Smooth muscle cell (in vitro differentiated cells): ENCODE data around the gene CHRNB1. TPM values are rescaled to one million over a fixed set of nuclear protein-coding genes. Genes with fewer than 3 reads are reported as not detected.

ENCODE experiments used
- DNase-seq: peaks from one replicate; lab custom pipeline; 2025; ENCODE audit not compliant: unreplicated experiment; lab: John Stamatoyannopoulos, UW
- H2AFZ ChIP-seq: fragments of 200-600 bp; sonication (generic); 2 replicates; pipeline ENCODE4 v1.6.0; 2016; ENCODE audit warnings: antibody characterized with exemption, low read depth, mild to moderate bottlenecking
- H3F3A ChIP-seq: fragments of 200-600 bp; sonication (generic); 2 replicates; pipeline ENCODE4 v1.6.0; 2017; ENCODE audit warnings: antibody characterized with exemption, low read depth
- H3K27ac ChIP-seq: fragments of 200-600 bp; sonication (generic); 2 replicates; pipeline ENCODE4 v1.5.1; 2016; ENCODE audit warnings: low read depth, mild to moderate bottlenecking
- H3K27me3 ChIP-seq: fragments of 200-600 bp; sonication (generic); 2 replicates; pipeline ENCODE4 v1.6.1; 2016; ENCODE audit warnings: low read depth, mild to moderate bottlenecking
- H3K36me3 ChIP-seq: fragments of 200-600 bp; sonication (generic); 2 replicates; pipeline ENCODE4 v1.5.1; 2016; ENCODE audit warnings: low read depth
- H3K4me1 ChIP-seq: fragments of 200-600 bp; sonication (generic); 2 replicates; pipeline ENCODE4 v1.5.1; 2016; ENCODE audit warnings: low read depth
- H3K4me2 ChIP-seq: fragments of 200-600 bp; sonication (generic); 2 replicates; pipeline ENCODE4 v1.6.0; 2016; ENCODE audit warnings: mild to moderate bottlenecking
- H3K4me3 ChIP-seq: fragments of 200-600 bp; sonication (generic); 2 replicates; pipeline ENCODE4 v1.5.1; 2016; ENCODE audit warnings: mild to moderate bottlenecking
- H3K79me2 ChIP-seq: fragments of 200-600 bp; sonication (generic); 2 replicates; pipeline ENCODE4 v1.6.0; 2016; ENCODE audit warnings: low read depth, mild to moderate bottlenecking
- H3K9ac ChIP-seq: fragments of 200-600 bp; sonication (generic); 2 replicates; pipeline ENCODE4 v1.6.0; 2016; ENCODE audit warnings: low read depth
- H3K9me3 ChIP-seq: fragments of 200-600 bp; sonication (generic); replicated peaks from 2 replicates; pipeline ENCODE4 v1.5.1; 2016; ENCODE audit warnings: low read depth
- H4K20me1 ChIP-seq: fragments of 200-600 bp; sonication (generic); 2 replicates; pipeline ENCODE4 v1.6.0; 2016; ENCODE audit warnings: low read depth
- WGBS: methylation state at CpG from one replicate; pipeline ENCODE4 v1.1.7; 2016; ENCODE audit warnings: low lambda C conversion rate; 5-methylcytosine and 5-hydroxymethylcytosine counted together
- polyA plus RNA-seq: library from polyadenylated mRNA; unstranded; fragments of >200 nt; fragmentation: Nextera tagmentation; extraction: Ambion mirVana; gene quantifications from 2 replicates; pipeline ENCODE4 v1.2.1, GENCODE V29; 2016
- total RNA-seq: library from RNA; depleted of rRNA; stranded (reverse); fragments of >200 nt; gene quantifications from 2 replicates; pipeline ENCODE4 v1.2.3, GENCODE V29; 2014
- TF ChIP-seq, protein P1 (sequence below): fragments of 200-600 bp; sonication (generic); IDR thresholded peaks from 2 replicates; pipeline ENCODE4 v1.5.1; 2017; ENCODE audit warnings: borderline replicate concordance, mild to moderate bottlenecking, antibody characterized with exemption; ENCODE audit not compliant: insufficient read depth, poor library complexity, severe bottlenecking

Gene CHRNB1
- total and polyA plus RNA-seq, 2 experiments from 2014 or later, result 12.2 to 19.0 TPM

DNA sequence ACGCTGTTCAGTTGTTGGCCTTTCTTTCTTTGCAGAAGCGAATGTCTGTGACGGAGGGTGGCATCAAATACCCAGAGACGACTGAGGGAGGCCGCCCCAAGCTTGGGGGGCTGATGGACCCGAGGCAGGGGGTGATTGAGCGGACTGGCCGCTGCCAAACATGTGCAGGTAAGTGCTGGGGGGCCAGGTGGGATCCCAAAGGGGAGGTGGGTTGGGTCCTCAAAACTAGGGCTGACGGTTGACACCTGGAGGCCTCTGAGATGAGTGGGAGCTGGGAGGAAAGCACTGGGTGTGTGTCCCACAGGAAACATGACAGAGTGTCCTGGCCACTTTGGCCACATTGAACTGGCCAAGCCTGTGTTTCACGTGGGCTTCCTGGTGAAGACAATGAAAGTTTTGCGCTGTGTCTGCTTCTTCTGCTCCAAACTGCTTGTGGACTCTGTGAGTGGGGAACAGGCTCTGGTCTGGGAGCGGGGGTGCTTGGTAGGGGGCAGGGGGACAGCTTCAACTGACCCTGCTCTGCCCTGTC, 51.1 kb downstream of the CHRNB1 start:
- 95% methylated on average over 11 of the region's 12 CpGs for WGBS
- Histone ChIP-seq H3K4me1 (no peaks in the 10 kb centered on the region), H3K27ac (no peak overlapping the region), H2AFZ (no peak overlapping the region), H3K36me3 (peaks cover 12% of the 10 kb centered on the region), H3F3A (no peaks in the 10 kb centered on the region), H3K9ac (no peak overlapping the region), H3K4me2 (no peak overlapping the region), H3K9me3 (no peaks in the 10 kb centered on the region), H4K20me1 (peaks cover 84% of the 10 kb centered on the region), H3K79me2 (peaks cover 50% of the 10 kb centered on the region), H3K27me3 (no peaks in the 10 kb centered on the region), H3K4me3 (no peak overlapping the region)
- no peak for DNase-seq
- TF ChIP-seq, protein P1, sequence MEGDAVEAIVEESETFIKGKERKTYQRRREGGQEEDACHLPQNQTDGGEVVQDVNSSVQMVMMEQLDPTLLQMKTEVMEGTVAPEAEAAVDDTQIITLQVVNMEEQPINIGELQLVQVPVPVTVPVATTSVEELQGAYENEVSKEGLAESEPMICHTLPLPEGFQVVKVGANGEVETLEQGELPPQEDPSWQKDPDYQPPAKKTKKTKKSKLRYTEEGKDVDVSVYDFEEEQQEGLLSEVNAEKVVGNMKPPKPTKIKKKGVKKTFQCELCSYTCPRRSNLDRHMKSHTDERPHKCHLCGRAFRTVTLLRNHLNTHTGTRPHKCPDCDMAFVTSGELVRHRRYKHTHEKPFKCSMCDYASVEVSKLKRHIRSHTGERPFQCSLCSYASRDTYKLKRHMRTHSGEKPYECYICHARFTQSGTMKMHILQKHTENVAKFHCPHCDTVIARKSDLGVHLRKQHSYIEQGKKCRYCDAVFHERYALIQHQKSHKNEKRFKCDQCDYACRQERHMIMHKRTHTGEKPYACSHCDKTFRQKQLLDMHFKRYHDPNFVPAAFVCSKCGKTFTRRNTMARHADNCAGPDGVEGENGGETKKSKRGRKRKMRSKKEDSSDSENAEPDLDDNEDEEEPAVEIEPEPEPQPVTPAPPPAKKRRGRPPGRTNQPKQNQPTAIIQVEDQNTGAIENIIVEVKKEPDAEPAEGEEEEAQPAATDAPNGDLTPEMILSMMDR, result no peak

DNA sequence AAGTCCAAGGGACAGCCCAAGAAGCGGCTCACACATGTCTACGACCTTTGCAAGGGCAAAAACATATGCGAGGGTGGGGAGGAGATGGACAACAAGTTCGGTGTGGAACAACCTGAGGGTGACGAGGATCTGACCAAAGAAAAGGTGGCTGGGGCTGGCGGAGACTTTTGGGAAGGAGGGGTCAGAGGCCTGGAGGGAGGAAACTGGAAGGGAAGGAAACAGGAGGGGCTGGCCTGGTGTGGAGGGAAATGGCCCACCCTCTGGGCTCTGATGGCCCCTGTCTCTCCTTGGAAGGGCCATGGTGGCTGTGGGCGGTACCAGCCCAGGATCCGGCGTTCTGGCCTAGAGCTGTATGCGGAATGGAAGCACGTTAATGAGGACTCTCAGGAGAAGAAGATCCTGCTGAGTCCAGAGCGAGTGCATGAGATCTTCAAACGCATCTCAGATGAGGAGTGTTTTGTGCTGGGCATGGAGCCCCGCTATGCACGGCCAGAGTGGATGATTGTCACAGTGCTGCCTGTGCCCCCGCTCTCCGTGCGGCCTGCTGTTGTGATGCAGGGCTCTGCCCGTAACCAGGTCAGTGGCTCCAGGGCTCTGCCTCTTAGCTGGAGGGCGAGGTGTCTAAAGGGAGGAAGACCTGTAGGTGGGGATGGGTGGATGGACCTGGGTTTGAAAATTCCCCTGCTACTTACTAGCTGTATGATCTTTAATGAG, 51.8 kb downstream of the CHRNB1 start:
- 96% methylated on average over 20 of the region's 20 CpGs for WGBS
- H3K79me2 ChIP-seq, result peaks cover 44% of the 10 kb centered on the region
- H3K4me2 ChIP-seq, result no peak overlapping the region
- no peak overlapping the region for H3K4me3 ChIP-seq
- H3K27ac ChIP-seq, result no peak overlapping the region
- TF ChIP-seq, protein P1, result no peak
- no peaks in the 10 kb centered on the region for H3K4me1 ChIP-seq
- H3K27me3 ChIP-seq, result no peaks in the 10 kb centered on the region
- no peaks in the 10 kb centered on the region for H3F3A ChIP-seq
- H3K9me3 ChIP-seq, result no peaks in the 10 kb centered on the region
- DNase-seq, result no peak
- H3K36me3 ChIP-seq, result peaks cover 18% of the 10 kb centered on the region
- H2AFZ ChIP-seq, result no peak overlapping the region
- no peak overlapping the region for H3K9ac ChIP-seq
- peaks cover 77% of the 10 kb centered on the region for H4K20me1 ChIP-seq

DNA sequence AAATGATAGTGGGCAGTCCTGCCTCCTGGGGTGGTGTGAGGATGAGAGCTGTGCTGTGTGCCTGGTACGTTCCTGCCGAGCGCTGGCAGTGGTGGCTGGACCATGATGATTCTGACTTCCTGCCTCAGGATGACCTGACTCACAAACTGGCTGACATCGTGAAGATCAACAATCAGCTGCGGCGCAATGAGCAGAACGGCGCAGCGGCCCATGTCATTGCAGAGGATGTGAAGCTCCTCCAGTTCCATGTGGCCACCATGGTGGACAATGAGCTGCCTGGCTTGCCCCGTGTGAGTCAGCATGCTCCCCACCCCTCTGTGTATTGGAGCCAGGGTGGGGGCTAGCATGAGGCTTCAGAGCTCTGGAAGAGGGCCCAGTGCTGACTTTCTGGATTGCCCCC, 52.4 kb downstream of the CHRNB1 start:
- no peak overlapping the region for H3K4me2 ChIP-seq
- no peak for DNase-seq
- H3K79me2 ChIP-seq, result peaks cover 38% of the 10 kb centered on the region
- no peak overlapping the region for H2AFZ ChIP-seq
- H3K4me3 ChIP-seq, result no peak overlapping the region
- H3K9me3 ChIP-seq, result no peaks in the 10 kb centered on the region
- H3K9ac ChIP-seq, result no peak overlapping the region
- H3K4me1 ChIP-seq, result no peaks in the 10 kb centered on the region
- peaks cover 75% of the 10 kb centered on the region for H4K20me1 ChIP-seq
- peaks cover 18% of the 10 kb centered on the region for H3K36me3 ChIP-seq
- TF ChIP-seq, protein P1, result no peak
- 98% methylated on average over 10 of the region's 10 CpGs for WGBS
- H3K27ac ChIP-seq, result no peak overlapping the region
- H3F3A ChIP-seq, result no peaks in the 10 kb centered on the region
- H3K27me3 ChIP-seq, result no peaks in the 10 kb centered on the region

DNA sequence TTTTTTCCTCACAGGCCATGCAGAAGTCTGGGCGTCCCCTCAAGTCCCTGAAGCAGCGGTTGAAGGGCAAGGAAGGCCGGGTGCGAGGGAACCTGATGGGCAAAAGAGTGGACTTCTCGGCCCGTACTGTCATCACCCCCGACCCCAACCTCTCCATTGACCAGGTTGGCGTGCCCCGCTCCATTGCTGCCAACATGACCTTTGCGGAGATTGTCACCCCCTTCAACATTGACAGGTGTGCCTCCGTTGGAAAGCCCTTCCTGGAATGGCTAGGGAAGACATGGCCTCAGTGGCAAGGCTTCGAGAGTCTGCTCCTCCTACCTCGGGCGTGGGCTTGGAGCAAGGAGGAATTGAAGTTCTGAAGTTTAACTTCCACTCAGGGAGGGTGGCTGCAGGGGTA, 52.8 kb downstream of the CHRNB1 start:
- peaks cover 18% of the 10 kb centered on the region for H3K36me3 ChIP-seq
- WGBS, result 96% methylated on average over 14 of the region's 14 CpGs
- peaks cover 75% of the 10 kb centered on the region for H4K20me1 ChIP-seq

More for the DNA sequence above, 52.8 kb downstream of the CHRNB1 start:
- Histone ChIP-seq H3K4me2 (no peak overlapping the region), H3K4me1 (no peaks in the 10 kb centered on the region), H2AFZ (no peak overlapping the region), H3K27ac (no peak overlapping the region), H3K4me3 (no peak overlapping the region), H3K9me3 (no peaks in the 10 kb centered on the region), H3K9ac (no peak overlapping the region), H3K79me2 (peaks cover 34% of the 10 kb centered on the region), H3F3A (no peaks in the 10 kb centered on the region), H3K27me3 (no peaks in the 10 kb centered on the region)
- TF ChIP-seq, protein P1, result no peak
- no peak for DNase-seq
